ENCODE data around the gene ITGA2B.
A peak's percentile ranks its signal among the peaks of the same experiment; 100 is the strongest.

Gene ITGA2B

DNA sequence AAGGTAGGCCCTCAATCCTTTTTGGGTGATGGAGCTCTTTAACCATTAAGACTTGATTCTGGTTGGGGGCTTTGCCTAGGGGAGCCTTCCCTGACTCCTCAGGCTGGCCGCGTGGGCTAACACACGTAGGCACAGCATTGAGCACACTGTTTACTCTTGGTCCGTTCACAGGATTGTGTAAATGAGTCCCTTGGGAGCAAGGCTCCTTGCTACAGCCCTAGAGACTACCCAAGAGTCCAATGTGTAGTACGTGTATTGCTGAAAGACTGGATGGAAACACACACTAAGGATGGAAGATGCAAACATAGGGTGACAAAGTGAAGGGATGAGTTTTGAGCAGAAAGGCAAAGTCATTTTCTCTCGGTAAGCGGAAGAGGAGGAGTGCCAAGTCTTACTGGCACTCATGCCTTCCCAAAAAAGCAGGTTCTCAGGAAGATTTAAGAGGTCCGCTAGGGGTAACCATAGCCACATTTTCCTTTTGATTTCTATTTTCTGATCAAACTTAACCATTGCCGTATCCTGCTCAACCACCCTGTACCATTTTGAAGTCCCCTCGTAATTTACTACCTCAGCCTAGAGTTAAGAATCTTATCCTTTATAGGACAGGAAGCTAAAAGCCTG lies 911 bp upstream of the ITGA2B start:
- no peak for DNase-seq

DNA sequence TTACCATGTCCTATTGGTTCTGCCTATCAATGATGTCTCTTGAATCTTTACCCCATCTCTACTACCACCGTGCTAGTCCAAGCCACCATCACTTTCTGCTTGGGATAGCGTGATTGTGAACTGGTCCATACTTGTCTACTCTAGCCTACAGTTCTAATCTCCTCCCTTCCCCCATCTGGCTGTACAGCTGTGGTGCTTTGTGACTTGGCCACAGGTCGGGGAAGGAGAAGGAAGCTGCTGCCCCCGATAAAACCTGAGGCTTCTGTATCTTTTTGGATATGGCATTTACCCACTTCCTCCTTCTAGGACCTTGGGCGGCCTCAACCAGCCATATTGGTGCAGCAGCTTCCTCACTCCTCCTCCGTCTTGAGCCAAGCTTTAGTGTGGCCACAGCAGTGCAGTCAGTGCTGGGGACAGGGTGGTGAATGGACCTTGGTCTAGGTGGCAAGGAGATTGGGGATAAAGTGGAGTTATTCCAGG lies 314 bp upstream of the ITGA2B start:
- DNase-seq, result no peak

DNA sequence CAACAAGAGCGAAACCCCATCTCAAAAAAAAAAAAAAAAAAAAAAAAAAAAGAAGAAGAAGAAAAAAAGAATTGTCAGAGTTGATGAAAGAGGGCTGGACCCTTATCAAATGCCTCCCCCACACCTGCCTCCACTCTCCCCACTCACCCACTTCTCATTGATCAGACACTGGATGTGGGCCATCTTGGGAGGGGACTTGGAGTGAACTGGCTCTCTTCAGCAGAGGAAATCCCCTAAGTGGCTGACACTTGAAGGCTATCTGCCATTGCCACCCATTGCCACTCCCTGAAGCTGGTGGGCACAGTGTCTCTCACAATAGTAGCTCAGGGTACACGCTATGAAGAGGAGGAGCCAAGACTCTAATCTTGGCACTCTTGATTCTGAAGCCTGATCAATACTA lies 1.6 kb downstream of the ITGA2B start:
- no peak for DNase-seq

- no peak for DNase-seq
Observed at GRCh38 chr17:44386182-44386525, 3.3 kb downstream of the ITGA2B start.

- peak; percentile 88 for DNase-seq
Observed at GRCh38 chr17:44385287-44386181, 3.9 kb downstream of the ITGA2B start.

GRCh38 chr17:44384823-44385286 lies 4.6 kb downstream of the ITGA2B start:
- no peak for DNase-seq

DNA sequence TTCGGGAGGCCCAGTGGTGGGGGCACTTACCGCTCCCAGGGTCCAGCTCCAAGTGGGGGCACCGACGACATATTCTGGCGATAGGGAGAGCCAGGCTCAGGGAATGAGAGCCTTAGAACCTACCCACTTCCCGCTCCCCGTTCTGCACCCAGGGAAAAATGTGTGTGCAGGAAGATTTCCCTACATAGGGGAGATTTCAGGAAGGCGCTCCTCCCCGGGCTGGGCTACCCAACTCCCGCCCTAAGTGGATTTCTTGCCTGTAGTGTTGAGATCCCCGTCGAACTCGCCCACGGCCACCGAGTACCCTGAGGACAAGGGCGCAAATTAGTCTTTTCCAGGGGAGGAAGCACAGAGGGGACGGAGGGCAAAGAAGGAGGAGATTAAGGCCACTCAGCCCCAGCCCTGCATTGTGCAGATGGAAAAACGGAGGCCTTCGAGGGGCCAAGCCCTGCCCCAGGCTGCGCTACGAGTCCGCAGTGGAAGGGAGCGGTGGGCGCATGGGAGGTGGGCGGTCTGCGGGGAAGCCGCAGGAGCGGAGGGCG lies 5.1 kb downstream of the ITGA2B start:
- DNase-seq, result no peak

GRCh38 chr17:44383861-44384260 lies 5.6 kb downstream of the ITGA2B start:
- DNase-seq, result no peak

DNA sequence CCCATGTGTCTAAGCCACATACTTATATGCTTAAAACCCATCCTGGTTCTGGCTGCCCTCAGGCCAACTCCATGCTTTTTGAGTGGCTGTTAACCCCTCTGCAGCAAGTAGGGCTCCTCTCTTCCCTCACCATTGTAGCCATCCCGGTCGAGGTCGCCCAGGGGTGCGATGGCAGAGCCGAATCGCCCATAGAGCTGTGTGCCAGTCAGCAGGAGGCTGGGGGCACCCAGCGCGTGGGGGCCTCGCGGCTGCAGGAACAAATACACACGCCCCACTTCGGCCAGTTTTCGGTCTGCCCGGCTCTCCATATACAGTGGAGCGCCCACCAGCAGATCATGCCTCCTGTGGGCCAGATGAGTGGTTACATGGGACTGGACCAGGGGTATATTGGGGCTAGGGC lies 6.1 kb downstream of the ITGA2B start:
- no peak for DNase-seq

- no peak for DNase-seq
Observed at GRCh38 chr17:44382917-44383316, 6.5 kb downstream of the ITGA2B start.

DNA sequence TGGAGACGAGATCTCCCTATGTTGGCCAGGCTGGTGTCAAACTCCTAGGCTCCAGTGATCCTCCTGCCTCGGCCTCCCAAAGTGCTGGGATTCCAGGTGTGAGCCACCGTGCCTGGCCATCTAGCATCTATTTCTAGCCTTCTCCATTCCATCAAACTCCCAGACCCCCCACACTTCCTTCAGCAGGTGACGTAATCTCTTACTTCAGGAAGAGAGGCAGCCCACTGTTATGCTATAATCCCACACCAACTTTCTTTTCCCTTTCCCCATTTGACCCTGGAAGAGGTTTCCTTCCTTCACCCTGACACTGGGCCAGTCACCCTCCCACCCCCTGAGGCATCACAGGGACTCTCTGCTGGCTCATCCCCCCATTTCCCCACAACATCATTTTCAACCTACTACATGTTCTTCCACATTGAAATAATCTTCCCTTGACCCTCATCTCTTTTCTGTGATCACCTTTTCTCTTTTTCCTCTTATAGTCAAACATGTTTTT lies 7.6 kb downstream of the ITGA2B start:
- DNase-seq, result no peak

DNA sequence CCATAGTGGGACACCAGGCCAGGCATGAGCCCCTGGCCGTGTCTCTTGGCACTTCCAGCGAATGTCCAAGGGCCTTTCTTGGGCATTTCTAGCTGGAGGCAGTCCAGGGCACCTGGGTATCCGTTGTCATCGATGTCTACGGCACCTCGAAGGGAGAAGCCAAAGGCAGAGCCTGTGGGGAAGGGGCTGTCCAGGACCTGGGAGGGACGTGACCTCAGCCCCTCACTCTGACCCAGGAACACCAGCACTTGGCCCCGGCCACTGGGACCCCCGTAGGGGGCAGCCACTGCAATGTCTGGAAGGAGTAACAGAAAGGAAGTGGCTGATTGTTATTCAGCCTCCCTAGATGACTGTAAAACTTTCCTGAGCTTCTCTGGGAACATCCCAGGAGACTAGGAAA lies 8.7 kb downstream of the ITGA2B start:
- no peak for DNase-seq

DNA sequence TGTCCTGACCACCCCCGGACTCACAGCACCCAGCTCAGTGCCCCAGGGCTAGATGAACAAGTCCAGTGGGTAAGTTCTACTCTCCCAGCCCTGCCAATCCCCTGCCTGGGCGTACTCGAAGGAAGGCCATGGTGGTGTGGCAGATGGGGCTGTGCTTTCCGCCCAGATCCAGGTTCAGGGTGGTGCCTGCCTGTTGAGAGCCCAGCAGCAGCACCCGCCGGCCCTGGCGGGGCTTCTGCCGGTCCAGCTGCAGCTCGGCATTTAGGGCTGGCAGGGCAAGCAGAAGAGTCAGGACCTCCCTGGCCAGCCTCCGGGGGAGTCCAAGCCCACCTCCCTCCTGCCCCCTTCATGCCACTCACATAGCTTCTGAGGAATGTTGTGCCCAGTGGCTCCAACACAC lies 9.6 kb downstream of the ITGA2B start:
- DNase-seq, result no peak

DNA sequence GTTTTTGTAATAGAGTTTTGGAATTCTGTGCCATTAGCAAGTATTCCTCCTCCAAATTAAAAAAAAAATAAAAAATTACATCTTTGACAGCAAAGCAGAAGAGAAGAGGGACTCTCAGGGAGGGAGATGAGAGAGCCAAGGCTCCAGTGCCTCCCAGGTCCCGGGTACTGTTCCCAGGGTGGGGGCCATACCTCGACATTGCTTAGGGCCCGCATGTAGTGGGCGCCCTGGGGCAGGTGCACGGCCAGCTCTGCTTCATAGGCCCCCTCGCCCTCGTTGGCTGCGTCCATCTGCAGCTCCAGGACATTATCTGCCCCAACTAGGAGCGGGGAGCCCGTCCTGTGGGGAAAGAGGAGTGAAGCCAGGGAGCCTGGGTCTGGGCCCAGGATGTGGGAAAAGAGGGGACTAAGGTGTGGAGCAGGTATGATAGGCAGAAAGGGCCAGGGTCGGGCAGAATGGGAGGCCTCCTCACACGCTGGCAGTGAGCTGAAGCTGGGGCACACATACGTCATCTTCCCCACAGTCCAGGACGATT lies 11.2 kb downstream of the ITGA2B start:
- no peak for DNase-seq

- DNase-seq, result no peak
Observed at GRCh38 chr17:44376779-44377178, 12.7 kb downstream of the ITGA2B start.

GRCh38 chr17:44376124-44376523 lies 13.3 kb downstream of the ITGA2B start:
- no peak for DNase-seq

GRCh38 chr17:44375196-44376017 lies 14.0 kb downstream of the ITGA2B start:
- no peak for DNase-seq

- DNase-seq, result no peak
Observed at GRCh38 chr17:44374306-44375195, 14.9 kb downstream of the ITGA2B start.

DNA sequence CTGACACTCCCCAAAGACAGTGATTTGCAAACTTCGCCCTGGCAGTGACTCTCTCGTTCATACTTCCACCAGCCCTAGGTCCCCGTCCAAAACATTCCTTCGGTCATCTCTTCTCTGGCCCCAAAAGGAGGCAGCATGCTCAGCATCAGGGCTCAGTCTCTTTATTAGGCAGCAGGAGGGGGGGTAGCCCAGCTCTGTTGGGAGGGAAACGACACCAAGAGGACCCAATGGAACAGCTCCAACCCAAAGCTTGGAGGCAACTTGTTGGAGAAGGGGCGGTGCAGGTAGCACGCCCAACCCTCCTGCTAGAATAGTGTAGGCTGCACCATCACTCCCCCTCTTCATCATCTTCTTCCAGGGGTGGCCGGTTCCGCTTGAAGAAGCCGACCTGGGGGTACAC lies 17.4 kb downstream of the ITGA2B start:
- no peak for DNase-seq

DNA sequence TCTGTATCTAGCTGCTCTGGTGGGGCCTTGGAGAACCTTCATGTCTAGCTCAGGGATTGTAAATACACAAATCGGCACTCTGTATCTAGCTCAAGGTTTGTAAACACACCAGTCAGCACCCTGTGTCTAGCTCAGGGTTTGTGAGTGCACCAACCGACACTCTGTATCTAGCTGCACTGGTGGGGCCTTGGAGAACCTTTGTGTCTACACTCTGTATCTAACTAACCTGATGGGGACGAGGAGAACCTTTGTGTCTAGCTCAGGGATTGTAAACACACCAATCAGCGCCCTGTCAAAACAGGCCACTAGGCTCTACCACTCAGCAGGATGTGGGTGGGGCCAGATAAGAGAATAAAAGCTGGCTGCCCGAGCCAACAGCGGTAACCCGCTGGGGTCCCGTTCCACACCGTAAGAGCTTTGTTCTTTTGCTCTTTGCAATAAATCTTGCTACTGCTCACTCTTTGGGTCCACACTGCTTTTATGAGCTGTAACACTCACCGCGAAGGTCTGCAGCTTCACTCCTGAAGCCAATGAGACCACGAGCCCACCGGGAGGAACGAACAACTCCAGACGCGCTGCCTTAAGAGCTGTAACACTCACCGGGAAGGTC lies 19.9 kb downstream of the ITGA2B start:
- DNase-seq, result peak; percentile 31

Measured in CD4-positive, alpha-beta T cell treated with Interleukin-12 subunit alpha and Interleukin-12 subunit beta, for 1 hour (primary cell).